Measurements from ENCODE around the gene RUNX2. TPM values are rescaled to one million over a fixed set of nuclear protein-coding genes. Genes with fewer than 3 reads are reported as not detected.

The RUNX2 gene
- total and polyA plus RNA-seq, 2 experiments from 2014 or later = 0.66 to 1.7 TPM

- H2AFZ ChIP-seq = no peak overlapping the region
- DNase-seq (ENCODE audit: low spot score) (no peak), ATAC-seq (no peak)
- Mint-ChIP-seq H3K4me3 (no peak overlapping the region), H3K4me1 (no peaks in the 10 kb centered on the region; the same call in 2 of the 3 replicates), H3K27ac (no peak overlapping the region), H3K27me3 (ENCODE audit: insufficient read depth, low read depth, poor library complexity) (no peaks in the 10 kb centered on the region), H3K36me3 (ENCODE audit: low read depth) (no peaks in the 10 kb centered on the region), H3K9me3 (no peaks in the 10 kb centered on the region)
- no peaks in the 10 kb centered on the region for H3F3A ChIP-seq (replicated peaks; ENCODE audit: low read depth)
- H3K4me2 ChIP-seq = no peak overlapping the region
- no peaks in the 10 kb centered on the region for H3K36me3 ChIP-seq (ENCODE audit: insufficient read depth)
- TF ChIP-seq STAT1 (IDR thresholded peaks at IDR 0.05; ENCODE audit: unreplicated experiment) = no peak
- H3K79me2 ChIP-seq (replicated peaks; ENCODE audit: insufficient read depth) = no peaks in the 10 kb centered on the region
- H3K4me3 ChIP-seq = no peak overlapping the region
- no peaks in the 10 kb centered on the region for H3K9me2 ChIP-seq (ENCODE audit: insufficient read depth)
- no peaks in the 10 kb centered on the region for H4K20me1 ChIP-seq (replicated peaks; ENCODE audit: insufficient read depth)
- H3K4me1 ChIP-seq (ENCODE audit: insufficient read depth) = no peaks in the 10 kb centered on the region
- no peaks in the 10 kb centered on the region for H3K27me3 ChIP-seq (ENCODE audit: insufficient read depth)
- no peak overlapping the region for H3K27ac ChIP-seq (ENCODE audit: low read depth)
Measured at GRCh38 chr6:45483501-45483900, 155.4 kb downstream of the RUNX2 start.

GRCh38 chr6:45486736-45487135, 158.6 kb downstream of the RUNX2 start:
- no peaks in the 10 kb centered on the region for H3F3A ChIP-seq (replicated peaks; ENCODE audit: low read depth)
- H3K4me3 ChIP-seq = no peak overlapping the region
- no peak overlapping the region for H2AFZ ChIP-seq
- H3K9me3 Mint-ChIP-seq = no peaks in the 10 kb centered on the region
- H3K36me3 Mint-ChIP-seq (ENCODE audit: low read depth) = no peaks in the 10 kb centered on the region
- ATAC-seq (no peak), DNase-seq (ENCODE audit: low spot score) (no peak)
- H3K4me1 Mint-ChIP-seq = peaks cover 1% of the 10 kb centered on the region; the same call in 2 of the 3 replicates
- H3K27ac ChIP-seq (ENCODE audit: low read depth) = no peak overlapping the region
- H3K4me1 ChIP-seq (ENCODE audit: insufficient read depth) = no peaks in the 10 kb centered on the region
- H3K27me3 ChIP-seq (ENCODE audit: insufficient read depth) = no peaks in the 10 kb centered on the region
- H3K36me3 ChIP-seq (ENCODE audit: insufficient read depth) = no peaks in the 10 kb centered on the region
- no peak overlapping the region for H3K4me3 Mint-ChIP-seq
- H3K4me2 ChIP-seq = no peak overlapping the region
- no peaks in the 10 kb centered on the region for H3K27me3 Mint-ChIP-seq (ENCODE audit: insufficient read depth, low read depth, poor library complexity)
- no peaks in the 10 kb centered on the region for H3K79me2 ChIP-seq (replicated peaks; ENCODE audit: insufficient read depth)
- H3K9me2 ChIP-seq (ENCODE audit: insufficient read depth) = 0 out of 2 replicates have a peak, but pooled peaks cover 3% of the 10 kb centered on the region
- H3K27ac Mint-ChIP-seq = no peak overlapping the region
- no peaks in the 10 kb centered on the region for H4K20me1 ChIP-seq (replicated peaks; ENCODE audit: insufficient read depth)
- TF ChIP-seq EZH2 (IDR thresholded peaks at IDR 0.05; ENCODE audit: low read depth, unreplicated experiment) = no peak
- no peak for TF ChIP-seq REST (IDR thresholded peaks at IDR 0.05; ENCODE audit: unreplicated experiment)
- TF ChIP-seq ZNF114 (CRISPR knock-in tag; IDR thresholded peaks at IDR 0.05) = no peak
- TF ChIP-seq, protein P1, sequence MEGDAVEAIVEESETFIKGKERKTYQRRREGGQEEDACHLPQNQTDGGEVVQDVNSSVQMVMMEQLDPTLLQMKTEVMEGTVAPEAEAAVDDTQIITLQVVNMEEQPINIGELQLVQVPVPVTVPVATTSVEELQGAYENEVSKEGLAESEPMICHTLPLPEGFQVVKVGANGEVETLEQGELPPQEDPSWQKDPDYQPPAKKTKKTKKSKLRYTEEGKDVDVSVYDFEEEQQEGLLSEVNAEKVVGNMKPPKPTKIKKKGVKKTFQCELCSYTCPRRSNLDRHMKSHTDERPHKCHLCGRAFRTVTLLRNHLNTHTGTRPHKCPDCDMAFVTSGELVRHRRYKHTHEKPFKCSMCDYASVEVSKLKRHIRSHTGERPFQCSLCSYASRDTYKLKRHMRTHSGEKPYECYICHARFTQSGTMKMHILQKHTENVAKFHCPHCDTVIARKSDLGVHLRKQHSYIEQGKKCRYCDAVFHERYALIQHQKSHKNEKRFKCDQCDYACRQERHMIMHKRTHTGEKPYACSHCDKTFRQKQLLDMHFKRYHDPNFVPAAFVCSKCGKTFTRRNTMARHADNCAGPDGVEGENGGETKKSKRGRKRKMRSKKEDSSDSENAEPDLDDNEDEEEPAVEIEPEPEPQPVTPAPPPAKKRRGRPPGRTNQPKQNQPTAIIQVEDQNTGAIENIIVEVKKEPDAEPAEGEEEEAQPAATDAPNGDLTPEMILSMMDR (conservative IDR thresholded peaks at IDR 0.05; ENCODE audit: low read depth in 2 of 2) = no peak
- TF ChIP-seq EZH2phosphoT487 (IDR thresholded peaks at IDR 0.05; ENCODE audit: unreplicated experiment) = no peak
- TF ChIP-seq, protein P2, sequence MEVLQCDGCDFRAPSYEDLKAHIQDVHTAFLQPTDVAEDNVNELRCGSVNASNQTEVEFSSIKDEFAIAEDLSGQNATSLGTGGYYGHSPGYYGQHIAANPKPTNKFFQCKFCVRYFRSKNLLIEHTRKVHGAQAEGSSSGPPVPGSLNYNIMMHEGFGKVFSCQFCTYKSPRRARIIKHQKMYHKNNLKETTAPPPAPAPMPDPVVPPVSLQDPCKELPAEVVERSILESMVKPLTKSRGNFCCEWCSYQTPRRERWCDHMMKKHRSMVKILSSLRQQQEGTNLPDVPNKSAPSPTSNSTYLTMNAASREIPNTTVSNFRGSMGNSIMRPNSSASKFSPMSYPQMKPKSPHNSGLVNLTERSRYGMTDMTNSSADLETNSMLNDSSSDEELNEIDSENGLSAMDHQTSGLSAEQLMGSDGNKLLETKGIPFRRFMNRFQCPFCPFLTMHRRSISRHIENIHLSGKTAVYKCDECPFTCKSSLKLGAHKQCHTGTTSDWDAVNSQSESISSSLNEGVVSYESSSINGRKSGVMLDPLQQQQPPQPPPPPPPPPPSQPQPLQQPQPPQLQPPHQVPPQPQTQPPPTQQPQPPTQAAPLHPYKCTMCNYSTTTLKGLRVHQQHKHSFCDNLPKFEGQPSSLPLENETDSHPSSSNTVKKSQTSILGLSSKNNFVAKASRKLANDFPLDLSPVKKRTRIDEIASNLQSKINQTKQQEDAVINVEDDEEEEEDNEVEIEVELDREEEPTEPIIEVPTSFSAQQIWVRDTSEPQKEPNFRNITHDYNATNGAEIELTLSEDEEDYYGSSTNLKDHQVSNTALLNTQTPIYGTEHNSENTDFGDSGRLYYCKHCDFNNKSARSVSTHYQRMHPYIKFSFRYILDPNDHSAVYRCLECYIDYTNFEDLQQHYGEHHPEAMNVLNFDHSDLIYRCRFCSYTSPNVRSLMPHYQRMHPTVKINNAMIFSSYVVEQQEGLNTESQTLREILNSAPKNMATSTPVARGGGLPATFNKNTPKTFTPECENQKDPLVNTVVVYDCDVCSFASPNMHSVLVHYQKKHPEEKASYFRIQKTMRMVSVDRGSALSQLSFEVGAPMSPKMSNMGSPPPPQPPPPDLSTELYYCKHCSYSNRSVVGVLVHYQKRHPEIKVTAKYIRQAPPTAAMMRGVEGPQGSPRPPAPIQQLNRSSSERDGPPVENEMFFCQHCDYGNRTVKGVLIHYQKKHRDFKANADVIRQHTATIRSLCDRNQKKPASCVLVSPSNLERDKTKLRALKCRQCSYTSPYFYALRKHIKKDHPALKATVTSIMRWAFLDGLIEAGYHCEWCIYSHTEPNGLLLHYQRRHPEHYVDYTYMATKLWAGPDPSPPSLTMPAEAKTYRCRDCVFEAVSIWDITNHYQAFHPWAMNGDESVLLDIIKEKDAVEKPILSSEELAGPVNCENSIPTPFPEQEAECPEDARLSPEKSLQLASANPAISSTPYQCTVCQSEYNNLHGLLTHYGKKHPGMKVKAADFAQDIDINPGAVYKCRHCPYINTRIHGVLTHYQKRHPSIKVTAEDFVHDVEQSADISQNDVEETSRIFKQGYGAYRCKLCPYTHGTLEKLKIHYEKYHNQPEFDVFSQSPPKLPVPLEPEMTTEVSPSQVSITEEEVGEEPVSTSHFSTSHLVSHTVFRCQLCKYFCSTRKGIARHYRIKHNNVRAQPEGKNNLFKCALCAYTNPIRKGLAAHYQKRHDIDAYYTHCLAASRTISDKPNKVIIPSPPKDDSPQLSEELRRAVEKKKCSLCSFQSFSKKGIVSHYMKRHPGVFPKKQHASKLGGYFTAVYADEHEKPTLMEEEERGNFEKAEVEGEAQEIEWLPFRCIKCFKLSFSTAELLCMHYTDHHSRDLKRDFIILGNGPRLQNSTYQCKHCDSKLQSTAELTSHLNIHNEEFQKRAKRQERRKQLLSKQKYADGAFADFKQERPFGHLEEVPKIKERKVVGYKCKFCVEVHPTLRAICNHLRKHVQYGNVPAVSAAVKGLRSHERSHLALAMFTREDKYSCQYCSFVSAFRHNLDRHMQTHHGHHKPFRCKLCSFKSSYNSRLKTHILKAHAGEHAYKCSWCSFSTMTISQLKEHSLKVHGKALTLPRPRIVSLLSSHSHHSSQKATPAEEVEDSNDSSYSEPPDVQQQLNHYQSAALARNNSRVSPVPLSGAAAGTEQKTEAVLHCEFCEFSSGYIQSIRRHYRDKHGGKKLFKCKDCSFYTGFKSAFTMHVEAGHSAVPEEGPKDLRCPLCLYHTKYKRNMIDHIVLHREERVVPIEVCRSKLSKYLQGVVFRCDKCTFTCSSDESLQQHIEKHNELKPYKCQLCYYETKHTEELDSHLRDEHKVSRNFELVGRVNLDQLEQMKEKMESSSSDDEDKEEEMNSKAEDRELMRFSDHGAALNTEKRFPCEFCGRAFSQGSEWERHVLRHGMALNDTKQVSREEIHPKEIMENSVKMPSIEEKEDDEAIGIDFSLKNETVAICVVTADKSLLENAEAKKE (CRISPR knock-in tag; IDR thresholded peaks at IDR 0.05) = no peak
- no peak for TF ChIP-seq ZNF331 (CRISPR knock-in tag; IDR thresholded peaks at IDR 0.05; ENCODE audit: low read depth)
- TF ChIP-seq NANOG (IDR thresholded peaks at IDR 0.05; ENCODE audit: borderline replicate concordance) = no peak
- TF ChIP-seq POLR2AphosphoS5 (IDR thresholded peaks at IDR 0.05; ENCODE audit: low read depth) = no peak
